Measurements from ENCODE around the gene ADAMTS2.

Gene ADAMTS2

DNA sequence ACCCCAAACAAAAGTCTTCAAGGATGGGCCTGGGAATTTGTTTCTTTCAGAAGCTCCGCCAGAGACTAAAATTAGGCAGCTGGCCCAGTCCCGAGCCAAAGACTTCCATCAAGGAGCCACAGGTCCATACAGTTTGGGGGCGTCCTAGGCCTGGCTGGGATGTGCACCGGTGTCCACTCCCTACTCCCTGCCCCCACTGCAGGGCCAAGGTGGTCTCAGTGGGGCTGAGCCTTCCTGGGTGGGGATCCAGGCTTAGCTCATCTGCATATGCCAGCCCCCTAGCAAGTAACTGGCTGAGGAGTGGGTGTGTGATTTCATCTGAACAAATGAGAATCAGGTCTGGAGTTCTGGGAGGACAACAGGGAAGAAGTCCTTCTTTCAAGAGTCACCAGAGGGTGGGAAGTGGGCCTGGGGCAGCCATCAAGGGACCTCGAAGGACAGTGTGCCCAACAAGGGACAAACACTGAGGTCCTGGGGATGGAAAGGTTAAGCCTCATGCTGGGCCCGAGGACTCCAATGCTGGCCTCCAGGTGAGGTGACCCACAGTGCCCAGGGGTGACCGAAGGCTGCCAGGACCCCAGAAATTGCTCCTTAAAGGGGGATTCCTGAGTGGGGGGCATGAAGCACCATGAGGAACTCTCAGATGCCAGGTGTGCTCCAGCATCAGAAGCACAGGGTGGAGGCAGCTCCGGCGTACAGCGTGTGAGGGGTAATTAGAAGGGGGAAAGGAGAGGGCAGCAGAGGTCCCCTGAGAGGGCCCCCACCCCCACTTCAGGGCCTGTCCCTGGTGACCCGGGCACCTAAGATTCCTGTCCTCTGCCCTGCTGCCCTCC, 193.8 kb downstream of the ADAMTS2 start:
- TF ChIP-seq, protein P1, sequence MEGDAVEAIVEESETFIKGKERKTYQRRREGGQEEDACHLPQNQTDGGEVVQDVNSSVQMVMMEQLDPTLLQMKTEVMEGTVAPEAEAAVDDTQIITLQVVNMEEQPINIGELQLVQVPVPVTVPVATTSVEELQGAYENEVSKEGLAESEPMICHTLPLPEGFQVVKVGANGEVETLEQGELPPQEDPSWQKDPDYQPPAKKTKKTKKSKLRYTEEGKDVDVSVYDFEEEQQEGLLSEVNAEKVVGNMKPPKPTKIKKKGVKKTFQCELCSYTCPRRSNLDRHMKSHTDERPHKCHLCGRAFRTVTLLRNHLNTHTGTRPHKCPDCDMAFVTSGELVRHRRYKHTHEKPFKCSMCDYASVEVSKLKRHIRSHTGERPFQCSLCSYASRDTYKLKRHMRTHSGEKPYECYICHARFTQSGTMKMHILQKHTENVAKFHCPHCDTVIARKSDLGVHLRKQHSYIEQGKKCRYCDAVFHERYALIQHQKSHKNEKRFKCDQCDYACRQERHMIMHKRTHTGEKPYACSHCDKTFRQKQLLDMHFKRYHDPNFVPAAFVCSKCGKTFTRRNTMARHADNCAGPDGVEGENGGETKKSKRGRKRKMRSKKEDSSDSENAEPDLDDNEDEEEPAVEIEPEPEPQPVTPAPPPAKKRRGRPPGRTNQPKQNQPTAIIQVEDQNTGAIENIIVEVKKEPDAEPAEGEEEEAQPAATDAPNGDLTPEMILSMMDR (conservative IDR thresholded peaks at IDR 0.05): no peak
- no peak for TF ChIP-seq ZFX (IDR thresholded peaks at IDR 0.05)
- H3K27ac ChIP-seq: no peak overlapping the region

DNA sequence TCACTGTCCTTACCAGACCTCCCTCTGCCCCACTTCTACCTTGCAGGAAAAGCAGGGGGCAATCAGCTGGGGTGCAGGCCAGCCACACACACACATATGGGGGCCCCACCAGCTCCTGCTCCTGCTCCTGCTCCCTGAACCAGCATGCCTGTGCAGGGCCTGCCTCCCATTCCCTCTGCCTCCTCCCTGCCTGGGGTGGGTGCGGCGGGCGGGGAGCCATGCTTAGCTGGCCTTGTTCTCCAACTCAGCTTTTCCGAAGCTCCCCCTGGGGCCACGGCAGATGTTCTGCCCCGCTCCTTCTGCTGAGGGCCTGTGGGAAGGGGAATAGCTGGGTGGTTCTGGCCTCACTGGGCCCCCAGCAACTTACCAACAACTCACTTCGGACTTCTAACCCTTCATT, 195.2 kb downstream of the ADAMTS2 start:
- TF ChIP-seq, protein P1 (conservative IDR thresholded peaks at IDR 0.05): no peak
- TF ChIP-seq ZFX (IDR thresholded peaks at IDR 0.05): no peak
- no peak overlapping the region for H3K27ac ChIP-seq

DNA sequence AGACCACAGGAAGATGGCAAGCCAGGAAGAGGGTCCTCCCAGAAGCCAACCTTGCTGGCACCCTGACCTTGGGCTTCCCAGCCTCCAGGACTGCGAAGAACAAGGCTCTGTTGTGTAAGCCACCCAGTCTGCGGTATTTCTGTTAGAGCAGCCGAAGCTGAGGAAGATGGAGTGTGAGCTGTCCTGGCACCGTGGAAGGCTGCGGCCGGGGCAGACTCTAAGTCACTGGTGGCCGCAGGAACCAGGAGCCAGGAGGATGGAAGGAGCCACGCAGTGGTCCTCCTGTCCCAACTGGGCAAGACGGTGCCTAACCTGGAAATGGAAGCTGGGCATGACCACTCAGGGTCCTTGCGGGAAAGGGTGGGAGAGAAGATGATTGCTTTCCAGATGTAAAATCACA, 196.0 kb downstream of the ADAMTS2 start:
- no peak for TF ChIP-seq ZFX (IDR thresholded peaks at IDR 0.05)
- TF ChIP-seq, protein P1 (conservative IDR thresholded peaks at IDR 0.05): no peak
- no peak overlapping the region for H3K27ac ChIP-seq

DNA sequence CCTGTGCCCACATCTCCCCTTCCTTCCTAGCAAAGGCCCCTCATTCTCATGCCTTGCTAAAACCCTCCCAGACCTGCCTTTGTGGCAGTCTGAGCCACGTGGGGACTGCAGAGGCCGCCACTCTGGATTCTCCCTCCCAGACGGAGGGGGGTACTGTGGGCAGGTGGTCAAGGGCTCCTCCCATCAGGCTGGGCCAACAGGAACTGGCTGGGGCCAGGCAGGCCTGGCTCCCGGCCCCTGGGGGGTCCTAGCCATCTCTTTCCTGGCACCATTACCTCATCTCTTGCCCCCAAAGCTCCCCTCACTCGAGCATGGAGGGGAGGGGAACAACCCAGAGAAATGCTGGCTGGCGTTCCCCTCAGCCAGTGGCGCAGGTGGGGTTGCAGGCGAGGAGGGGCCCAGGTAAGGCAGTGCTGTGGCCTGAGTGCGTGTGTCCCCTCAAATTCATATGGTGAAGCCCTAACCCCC, 196.5 kb downstream of the ADAMTS2 start:
- H3K27ac ChIP-seq: no peak overlapping the region
- TF ChIP-seq ZFX (IDR thresholded peaks at IDR 0.05): no peak
- TF ChIP-seq, protein P1 (conservative IDR thresholded peaks at IDR 0.05): no peak

DNA sequence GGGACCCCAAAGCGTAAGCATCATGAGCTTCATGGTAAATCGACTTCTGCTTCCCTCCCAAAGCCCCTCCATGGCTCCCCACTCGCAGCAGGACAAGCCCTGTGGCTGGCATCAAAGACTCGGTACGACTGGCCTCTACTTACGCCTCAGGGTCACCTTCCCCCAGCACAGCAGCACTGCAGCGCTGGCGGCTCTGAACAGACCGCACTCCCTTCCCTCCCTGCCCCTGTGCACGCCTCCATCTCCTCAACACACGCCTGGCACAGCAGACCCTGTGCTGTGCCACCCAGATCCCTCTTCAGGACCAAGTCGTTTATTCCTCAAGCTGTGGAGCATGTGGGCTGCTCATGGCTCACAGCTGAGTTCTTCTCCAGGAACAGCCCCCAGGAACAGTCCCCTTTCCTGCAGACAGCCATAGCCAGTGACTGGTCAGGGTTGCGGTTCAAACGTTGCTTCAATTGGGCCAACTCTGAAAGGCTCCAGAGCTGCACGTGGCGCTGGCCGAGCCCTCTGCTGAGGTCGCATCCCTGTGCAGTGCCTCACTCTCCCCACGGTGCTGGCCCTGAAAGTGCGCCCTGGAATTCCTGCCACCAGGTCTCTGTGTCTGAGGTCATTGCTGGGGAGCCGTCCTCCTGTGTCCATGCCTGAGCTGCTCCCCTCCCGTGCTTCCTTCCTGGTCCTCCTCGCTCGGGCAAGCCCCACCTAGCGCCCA, 197.1 kb downstream of the ADAMTS2 start:
- no peak overlapping the region for H3K27ac ChIP-seq
- TF ChIP-seq, protein P1 (conservative IDR thresholded peaks at IDR 0.05): no peak
- TF ChIP-seq ZFX (IDR thresholded peaks at IDR 0.05): no peak

DNA sequence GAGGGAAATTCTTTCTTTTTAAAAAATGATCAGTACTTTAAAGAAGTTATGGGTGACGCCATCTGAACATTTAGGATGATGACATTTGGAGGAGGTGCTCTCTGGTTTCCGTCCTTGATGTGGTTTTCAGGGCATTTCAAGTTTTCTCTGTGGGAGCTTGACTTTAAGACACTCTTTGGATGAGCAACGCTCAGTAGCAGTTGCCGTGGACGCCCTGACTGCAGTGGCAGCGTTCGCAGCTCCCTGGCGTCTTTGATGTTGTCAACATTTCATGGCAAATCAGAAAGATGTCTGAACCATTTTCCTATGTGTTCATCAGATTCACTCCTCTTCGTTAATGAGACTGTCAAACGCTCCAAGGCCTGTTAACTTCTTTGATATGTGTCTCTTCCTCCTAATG, 199.0 kb downstream of the ADAMTS2 start:
- TF ChIP-seq, protein P1 (conservative IDR thresholded peaks at IDR 0.05): no peak
- TF ChIP-seq ZFX (IDR thresholded peaks at IDR 0.05): no peak
- H3K27ac ChIP-seq: no peak overlapping the region

DNA sequence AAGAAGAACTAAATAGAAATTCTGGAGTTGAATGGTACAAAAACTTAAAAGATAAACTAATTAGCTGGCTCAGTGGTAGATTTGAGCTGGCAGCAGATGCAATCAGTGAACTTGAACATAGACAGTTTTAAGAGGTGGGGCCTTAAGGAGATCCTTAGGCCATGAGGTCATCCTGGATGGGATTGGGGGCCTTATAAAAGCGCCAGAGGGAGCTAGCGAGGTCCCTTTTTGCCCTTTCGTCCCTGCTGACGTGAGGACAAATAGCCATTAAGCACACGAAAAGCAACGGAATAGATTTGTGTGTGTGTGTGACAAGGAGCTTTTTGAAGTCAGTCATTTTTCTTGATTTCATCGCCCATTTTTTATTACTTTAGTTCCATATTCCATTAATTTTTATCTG, 201.8 kb downstream of the ADAMTS2 start:
- no peak overlapping the region for H3K27ac ChIP-seq
- no peak for TF ChIP-seq ZFX (IDR thresholded peaks at IDR 0.05)
- TF ChIP-seq, protein P1 (conservative IDR thresholded peaks at IDR 0.05): no peak
